ENCODE data around the gene GNAO1.

Gene GNAO1

GRCh38 chr16:56191156-56191815, at the start of gene GNAO1:
Gene GNAO1 (plus strand): TSS chr16:56191489. CDS start chr16:56192236, 747 bp downstream.
- Mint-ChIP-seq H3K9me3 (no peaks in the 10 kb centered on the region), H3K4me3 (peak within 1 kb of the TSS; percentile 75), H3K4me1 (peaks cover 22% of the 10 kb centered on the region), H3K27ac (no peak within 1 kb of the TSS), H3K27me3 (peaks cover 37% of the 10 kb centered on the region), H3K36me3 (no peaks in the 10 kb centered on the region)

GRCh38 chr16:56143666-56144065, 47.6 kb upstream of the GNAO1 start:
- Mint-ChIP-seq H3K4me1 (no peaks in the 10 kb centered on the region), H3K27ac (no peak overlapping the region), H3K4me3 (no peak overlapping the region), H3K9me3 (no peaks in the 10 kb centered on the region), H3K36me3 (no peaks in the 10 kb centered on the region), H3K27me3 (peaks cover 18% of the 10 kb centered on the region)

- Mint-ChIP-seq H3K4me1 (no peaks in the 10 kb centered on the region), H3K27me3 (peaks cover 18% of the 10 kb centered on the region), H3K4me3 (no peak overlapping the region), H3K9me3 (no peaks in the 10 kb centered on the region), H3K27ac (no peak overlapping the region), H3K36me3 (no peaks in the 10 kb centered on the region)
Measured at GRCh38 chr16:56145369-56145768, 45.9 kb upstream of the GNAO1 start.

- Mint-ChIP-seq H3K27ac (no peak overlapping the region), H3K27me3 (peaks cover 15% of the 10 kb centered on the region), H3K4me3 (no peak overlapping the region), H3K9me3 (peaks cover 4% of the 10 kb centered on the region), H3K4me1 (no peaks in the 10 kb centered on the region), H3K36me3 (no peaks in the 10 kb centered on the region)
Measured at GRCh38 chr16:56151621-56152020, 39.7 kb upstream of the GNAO1 start.

- Mint-ChIP-seq H3K36me3 (no peaks in the 10 kb centered on the region), H3K27ac (no peak overlapping the region), H3K4me3 (no peak overlapping the region), H3K27me3 (peaks cover 1% of the 10 kb centered on the region), H3K4me1 (no peaks in the 10 kb centered on the region), H3K9me3 (no peaks in the 10 kb centered on the region)
Measured at GRCh38 chr16:56161658-56162057, 29.6 kb upstream of the GNAO1 start.

DNA sequence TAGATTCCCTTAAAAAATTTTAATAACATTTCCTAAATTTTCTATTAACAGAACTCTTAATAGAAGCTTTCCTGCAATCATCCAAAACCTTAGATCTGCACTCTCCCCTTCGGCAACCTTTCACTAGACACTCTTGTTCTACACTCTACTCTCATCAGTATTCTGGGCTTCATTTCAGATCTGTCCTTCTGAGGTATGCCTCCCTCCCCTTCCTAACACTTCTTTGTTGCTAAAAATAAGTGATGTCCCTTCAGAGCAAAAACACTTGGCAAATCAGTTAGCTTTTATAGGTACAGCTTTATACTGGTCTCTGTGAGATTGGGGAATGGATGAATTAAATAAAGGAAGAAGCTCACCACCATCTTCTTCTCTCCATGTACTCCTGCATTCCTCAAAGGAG, 28.2 kb upstream of the GNAO1 start:
- H3K27ac Mint-ChIP-seq = no peak overlapping the region
- no peaks in the 10 kb centered on the region for H3K4me1 Mint-ChIP-seq
- H3K36me3 Mint-ChIP-seq = no peaks in the 10 kb centered on the region
- H3K9me3 Mint-ChIP-seq = no peaks in the 10 kb centered on the region
- H3K27me3 Mint-ChIP-seq = peaks cover 5% of the 10 kb centered on the region
- no peak overlapping the region for H3K4me3 Mint-ChIP-seq

DNA sequence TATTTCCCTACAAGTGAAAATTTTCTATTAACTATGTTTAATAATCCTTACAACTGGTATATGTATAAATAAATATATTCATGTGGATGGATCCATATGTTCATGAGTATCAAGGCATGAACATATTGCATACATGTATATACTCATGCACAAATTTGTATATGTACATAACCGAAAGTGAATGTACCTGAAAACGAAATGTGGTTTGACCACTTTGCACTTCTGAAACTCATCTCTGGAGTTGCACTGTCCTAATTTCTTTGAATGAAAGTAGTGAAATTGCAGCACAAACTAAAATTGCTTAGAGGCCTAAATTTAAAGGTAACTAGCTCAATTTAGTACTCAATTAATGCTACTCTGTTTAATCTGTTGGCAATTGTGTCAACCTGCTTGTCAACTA, 27.4 kb upstream of the GNAO1 start:
- Mint-ChIP-seq H3K4me1 (no peaks in the 10 kb centered on the region), H3K36me3 (no peaks in the 10 kb centered on the region), H3K4me3 (no peak overlapping the region), H3K27me3 (peaks cover 5% of the 10 kb centered on the region), H3K27ac (no peak overlapping the region), H3K9me3 (no peaks in the 10 kb centered on the region)

- Mint-ChIP-seq H3K9me3 (no peaks in the 10 kb centered on the region), H3K36me3 (no peaks in the 10 kb centered on the region), H3K4me3 (no peak overlapping the region), H3K4me1 (no peaks in the 10 kb centered on the region), H3K27ac (no peak overlapping the region), H3K27me3 (peaks cover 5% of the 10 kb centered on the region)
Measured at GRCh38 chr16:56164636-56165035, 26.7 kb upstream of the GNAO1 start.

- H3K4me1 Mint-ChIP-seq = no peaks in the 10 kb centered on the region
- H3K27me3 Mint-ChIP-seq = peaks cover 20% of the 10 kb centered on the region
- H3K4me3 Mint-ChIP-seq = no peak overlapping the region
- peaks cover 35% of the 10 kb centered on the region for H3K9me3 Mint-ChIP-seq
- H3K27ac Mint-ChIP-seq = no peak overlapping the region
- H3K36me3 Mint-ChIP-seq = peaks cover 2% of the 10 kb centered on the region
Measured at GRCh38 chr16:56174411-56174810, 16.9 kb upstream of the GNAO1 start.

DNA sequence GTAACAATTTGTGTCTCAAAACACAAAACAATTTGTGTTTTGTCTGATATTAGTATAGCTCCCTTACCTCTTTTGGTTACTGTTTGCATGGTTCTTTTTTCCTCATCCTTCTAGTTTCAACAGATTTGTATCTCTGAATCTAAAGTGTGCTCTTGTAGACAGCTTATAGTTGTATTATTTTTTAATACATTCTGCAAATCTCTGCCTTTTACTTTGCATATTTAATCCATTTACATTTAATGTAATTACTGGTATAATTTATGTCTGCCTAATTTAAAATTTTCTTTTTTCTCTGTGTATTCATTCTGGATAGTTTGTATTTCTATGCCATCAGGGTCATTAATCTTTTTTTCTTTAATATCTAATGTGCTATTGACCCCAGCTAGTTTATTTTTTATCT, 9.9 kb upstream of the GNAO1 start:
- Mint-ChIP-seq H3K27ac (no peak overlapping the region), H3K36me3 (peaks cover 4% of the 10 kb centered on the region), H3K27me3 (peaks cover 32% of the 10 kb centered on the region), H3K4me3 (no peak overlapping the region), H3K9me3 (peaks cover 31% of the 10 kb centered on the region), H3K4me1 (no peaks in the 10 kb centered on the region)

- H3K27me3 Mint-ChIP-seq = peaks cover 33% of the 10 kb centered on the region
Measured at GRCh38 chr16:56183266-56183665, 8.0 kb upstream of the GNAO1 start.

GRCh38 chr16:56190048-56190676, 1.1 kb upstream of the GNAO1 start:
- H3K4me1 Mint-ChIP-seq = peaks cover 22% of the 10 kb centered on the region
- peak overlapping the region; percentile 75 for H3K4me3 Mint-ChIP-seq
- no peak overlapping the region for H3K27ac Mint-ChIP-seq
- H3K9me3 Mint-ChIP-seq = no peaks in the 10 kb centered on the region
- no peaks in the 10 kb centered on the region for H3K36me3 Mint-ChIP-seq
- peaks cover 39% of the 10 kb centered on the region for H3K27me3 Mint-ChIP-seq

More at GRCh38 chr16:56183266-56183665, 8.0 kb upstream of the GNAO1 start:
- peaks cover 4% of the 10 kb centered on the region for H3K36me3 Mint-ChIP-seq
- no peak overlapping the region for H3K27ac Mint-ChIP-seq
- no peaks in the 10 kb centered on the region for H3K4me1 Mint-ChIP-seq
- H3K9me3 Mint-ChIP-seq = peaks cover 26% of the 10 kb centered on the region
- H3K4me3 Mint-ChIP-seq = no peak overlapping the region

DNA sequence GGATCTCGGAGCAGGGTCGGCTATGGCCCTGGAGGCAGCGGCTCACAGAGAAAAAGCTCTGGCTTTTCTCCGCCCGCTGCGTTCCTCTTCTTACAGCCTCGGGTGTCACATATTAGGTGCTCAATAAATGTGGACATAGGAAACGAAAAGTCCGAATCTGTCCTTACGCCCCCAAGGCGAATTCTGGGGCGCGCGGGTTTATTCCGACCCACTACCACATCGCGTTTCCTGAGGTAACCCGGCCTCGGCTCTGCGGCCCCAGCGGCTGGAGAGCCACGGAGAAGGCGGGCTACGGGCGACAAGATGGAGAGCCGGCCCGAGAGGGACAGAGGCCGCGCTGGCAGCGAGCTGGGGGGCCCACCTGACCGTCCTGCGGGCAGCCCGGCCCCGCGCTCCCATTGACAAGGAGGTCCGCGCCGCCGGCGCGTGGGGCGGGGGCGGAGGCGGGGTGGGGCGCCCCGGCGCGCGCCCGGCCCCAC, 573 bp upstream of the GNAO1 start:
- H3K27ac Mint-ChIP-seq = no peak overlapping the region
- peak overlapping the region; percentile 75 for H3K4me3 Mint-ChIP-seq
- H3K27me3 Mint-ChIP-seq = peaks cover 39% of the 10 kb centered on the region

GRCh38 chr16:56191835-56192634, 746 bp downstream of the GNAO1 start:
- no peak overlapping the region for H3K27ac Mint-ChIP-seq
- H3K27me3 Mint-ChIP-seq = peaks cover 36% of the 10 kb centered on the region
- peaks cover 22% of the 10 kb centered on the region for H3K4me1 Mint-ChIP-seq
- no peaks in the 10 kb centered on the region for H3K36me3 Mint-ChIP-seq
- H3K9me3 Mint-ChIP-seq = no peaks in the 10 kb centered on the region
- H3K4me3 Mint-ChIP-seq = peak overlapping the region; percentile 65

More for the DNA sequence above, 573 bp upstream of the GNAO1 start:
- no peaks in the 10 kb centered on the region for H3K36me3 Mint-ChIP-seq
- peaks cover 22% of the 10 kb centered on the region for H3K4me1 Mint-ChIP-seq
- no peaks in the 10 kb centered on the region for H3K9me3 Mint-ChIP-seq

GRCh38 chr16:56192635-56192945, 1.3 kb downstream of the GNAO1 start:
- Mint-ChIP-seq H3K36me3 (no peaks in the 10 kb centered on the region), H3K9me3 (no peaks in the 10 kb centered on the region), H3K4me3 (peak overlapping the region; percentile 63), H3K4me1 (peaks cover 25% of the 10 kb centered on the region), H3K27ac (no peak overlapping the region), H3K27me3 (peaks cover 40% of the 10 kb centered on the region)
